Neural cell (in vitro differentiated cells): ENCODE measurements around the gene KRABD2.

Source experiments
- CTCF ChIP-seq: fragments of 450-650 bp; IDR thresholded peaks from 2 replicates; pipeline ENCODE4 v1.5.1; 2014; ENCODE audit warnings: antibody characterized with exemption, mild to moderate bottlenecking, moderate library complexity; ENCODE audit not compliant: poor library complexity, severe bottlenecking
- POLR2AphosphoS5 ChIP-seq: IDR thresholded peaks from 2 replicates; pipeline ENCODE4 v1.6.1; 2012
- RAD21 ChIP-seq: fragments of 450-650 bp; conservative IDR thresholded peaks from 2 replicates; pipeline ENCODE4 v1.6.1; 2014; ENCODE audit warnings: antibody characterized with exemption, mild to moderate bottlenecking, moderate library complexity

GRCh38 chr17:8357910-8358309, 18.6 kb downstream of the KRABD2 start:
- no peak for TF ChIP-seq POLR2AphosphoS5
- no peak for TF ChIP-seq CTCF
- TF ChIP-seq RAD21, result no peak
